ENCODE data around the gene KCNIP1. TPM values are rescaled to one million over a fixed set of nuclear protein-coding genes. Genes with fewer than 3 reads are reported as not detected.

KCNIP1 gene
- polyA plus RNA-seq, 1 donor (not counting 4 experiments of a cell fraction or from before 2014, with no cell fraction given): not detected

DNA sequence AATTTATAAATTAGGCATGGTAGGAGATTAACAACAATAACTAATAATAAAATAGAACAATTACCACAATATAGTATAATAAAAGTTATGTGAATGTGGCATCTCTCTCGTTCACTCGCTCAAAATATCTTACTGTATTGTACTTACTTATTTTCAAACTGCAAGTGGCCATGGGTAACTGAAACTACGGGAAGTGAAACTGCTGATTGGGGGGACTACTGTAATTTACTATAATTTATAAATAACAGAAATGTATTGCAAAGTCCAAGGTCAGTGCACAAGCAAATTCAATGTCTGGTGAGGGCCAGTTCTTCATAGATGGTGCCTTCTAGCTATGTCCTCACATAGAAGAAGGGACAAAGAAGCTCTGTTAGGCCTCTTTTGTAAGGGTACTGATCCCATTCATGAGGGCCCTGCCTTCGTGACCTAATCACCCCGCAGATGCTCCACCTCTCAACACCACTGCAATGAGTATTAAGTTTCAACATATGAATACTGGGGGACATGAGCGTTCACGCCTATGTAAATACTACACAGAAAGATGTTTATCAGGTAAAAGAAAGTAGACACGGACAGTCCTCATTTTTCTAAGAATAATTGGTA, 39.0 kb downstream of the KCNIP1 start:
- H3K27me3 ChIP-seq (ENCODE audit: control insufficient read depth, extremely low read depth, insufficient read depth, low read length): no peaks in the 10 kb centered on the region
- dilution Hi-C loops (cut with MboI; ENCODE audit: extremely low pct_ligation_motif_present, low sequenced_read_pairs): no loop called here

DNA sequence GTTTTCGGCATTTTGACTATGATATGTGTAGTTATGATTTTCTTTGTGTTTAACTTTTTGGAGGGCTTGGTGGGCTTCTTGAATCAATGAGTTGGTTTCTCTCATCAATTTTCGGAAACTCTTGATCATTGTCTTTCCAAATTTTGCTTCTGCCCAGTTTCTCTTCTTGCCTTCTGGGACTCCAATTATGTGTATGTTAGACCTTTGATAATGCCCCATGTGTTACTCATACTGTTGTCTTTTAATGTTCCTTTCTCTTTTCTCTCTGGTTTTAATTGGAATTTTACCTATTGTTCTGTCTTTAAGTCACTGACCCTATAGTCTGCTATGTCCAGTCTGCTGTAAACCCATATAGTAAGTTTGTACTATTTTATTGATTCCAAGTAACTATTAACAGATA, 41.5 kb downstream of the KCNIP1 start:
- Histone ChIP-seq H3K4me1 (ENCODE audit: control insufficient read depth, extremely low read depth, insufficient read depth, low read length) (no peaks in the 10 kb centered on the region), H3K36me3 (ENCODE audit: control insufficient read depth in 2 of 2, extremely low read depth in 1 of 2, insufficient read depth in 2 of 2, low read length in 2 of 2) (no peaks in the 10 kb centered on the region), H3K9me1 (ENCODE audit: control insufficient read depth, extremely low read depth, insufficient read depth, low read length) (no peaks in the 10 kb centered on the region), H3K4me3 (ENCODE audit: control insufficient read depth in 2 of 3, extremely low read depth in 1 of 3, insufficient read depth in 2 of 3, low read depth in 1 of 3, low read length in 3 of 3) (no peak overlapping the region), H3K27me3 (ENCODE audit: control insufficient read depth, extremely low read depth, insufficient read depth, low read length) (no peaks in the 10 kb centered on the region), H3K9ac (ENCODE audit: control insufficient read depth, extremely low read depth, insufficient read depth, low read length) (no peak overlapping the region), H2AFZ (ENCODE audit: control insufficient read depth, low read length) (no peak overlapping the region), H3K79me2 (ENCODE audit: control insufficient read depth, insufficient read depth, low read length) (no peaks in the 10 kb centered on the region), H4K20me1 (ENCODE audit: control insufficient read depth, extremely low read depth, insufficient read depth, low read length) (no peaks in the 10 kb centered on the region), H3K27ac (ENCODE audit: control insufficient read depth, insufficient read depth, low read length) (no peak overlapping the region), H3K9me3 (ENCODE audit: control insufficient read depth, low read depth, low read length) (no peaks in the 10 kb centered on the region), H3K4me2 (ENCODE audit: control insufficient read depth, extremely low read depth, insufficient read depth, low read depth, low read length) (no peak overlapping the region)
- dilution Hi-C loops (cut with MboI; ENCODE audit: extremely low pct_ligation_motif_present, low sequenced_read_pairs): no loop called here
- no peak for TF ChIP-seq EZH2 (IDR thresholded peaks at IDR 0.05; ENCODE audit: low read length)
- TF ChIP-seq, protein P1, sequence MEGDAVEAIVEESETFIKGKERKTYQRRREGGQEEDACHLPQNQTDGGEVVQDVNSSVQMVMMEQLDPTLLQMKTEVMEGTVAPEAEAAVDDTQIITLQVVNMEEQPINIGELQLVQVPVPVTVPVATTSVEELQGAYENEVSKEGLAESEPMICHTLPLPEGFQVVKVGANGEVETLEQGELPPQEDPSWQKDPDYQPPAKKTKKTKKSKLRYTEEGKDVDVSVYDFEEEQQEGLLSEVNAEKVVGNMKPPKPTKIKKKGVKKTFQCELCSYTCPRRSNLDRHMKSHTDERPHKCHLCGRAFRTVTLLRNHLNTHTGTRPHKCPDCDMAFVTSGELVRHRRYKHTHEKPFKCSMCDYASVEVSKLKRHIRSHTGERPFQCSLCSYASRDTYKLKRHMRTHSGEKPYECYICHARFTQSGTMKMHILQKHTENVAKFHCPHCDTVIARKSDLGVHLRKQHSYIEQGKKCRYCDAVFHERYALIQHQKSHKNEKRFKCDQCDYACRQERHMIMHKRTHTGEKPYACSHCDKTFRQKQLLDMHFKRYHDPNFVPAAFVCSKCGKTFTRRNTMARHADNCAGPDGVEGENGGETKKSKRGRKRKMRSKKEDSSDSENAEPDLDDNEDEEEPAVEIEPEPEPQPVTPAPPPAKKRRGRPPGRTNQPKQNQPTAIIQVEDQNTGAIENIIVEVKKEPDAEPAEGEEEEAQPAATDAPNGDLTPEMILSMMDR (optimal IDR thresholded peaks at IDR 0.05 in 1 of 3, IDR thresholded peaks at IDR 0.05 in 1 of 3, conservative IDR thresholded peaks at IDR 0.05 in 1 of 3; ENCODE audit: extremely low read depth in 1 of 3, insufficient read depth in 2 of 3, low read length in 3 of 3): no peak
- no peak for FAIRE-seq
- no peak for DNase-seq (ENCODE audit: low read depth, low spot score)

More for the DNA sequence above, 39.0 kb downstream of the KCNIP1 start:
- H4K20me1 ChIP-seq (ENCODE audit: control insufficient read depth, extremely low read depth, insufficient read depth, low read length): no peaks in the 10 kb centered on the region
- H3K4me2 ChIP-seq (ENCODE audit: control insufficient read depth, extremely low read depth, insufficient read depth, low read depth, low read length): no peak overlapping the region
- no peaks in the 10 kb centered on the region for H3K4me1 ChIP-seq (ENCODE audit: control insufficient read depth, extremely low read depth, insufficient read depth, low read length)
- no peak overlapping the region for H3K27ac ChIP-seq (ENCODE audit: control insufficient read depth, insufficient read depth, low read length)
- no peaks in the 10 kb centered on the region for H3K36me3 ChIP-seq (ENCODE audit: control insufficient read depth in 2 of 2, extremely low read depth in 1 of 2, insufficient read depth in 2 of 2, low read length in 2 of 2)
- H3K9me3 ChIP-seq (ENCODE audit: control insufficient read depth, low read depth, low read length): no peaks in the 10 kb centered on the region
- H3K4me3 ChIP-seq (ENCODE audit: control insufficient read depth in 2 of 3, extremely low read depth in 1 of 3, insufficient read depth in 2 of 3, low read depth in 1 of 3, low read length in 3 of 3): no peak overlapping the region
- H3K9me1 ChIP-seq (ENCODE audit: control insufficient read depth, extremely low read depth, insufficient read depth, low read length): no peaks in the 10 kb centered on the region
- no peaks in the 10 kb centered on the region for H3K79me2 ChIP-seq (ENCODE audit: control insufficient read depth, insufficient read depth, low read length)
- DNase-seq (ENCODE audit: low read depth, low spot score) (no peak), FAIRE-seq (no peak)
- H3K9ac ChIP-seq (ENCODE audit: control insufficient read depth, extremely low read depth, insufficient read depth, low read length): no peak overlapping the region
- TF ChIP-seq, protein P1 (optimal IDR thresholded peaks at IDR 0.05 in 1 of 3, IDR thresholded peaks at IDR 0.05 in 1 of 3, conservative IDR thresholded peaks at IDR 0.05 in 1 of 3; ENCODE audit: extremely low read depth in 1 of 3, insufficient read depth in 2 of 3, low read length in 3 of 3): no peak
- TF ChIP-seq EZH2 (IDR thresholded peaks at IDR 0.05; ENCODE audit: low read length): no peak
- no peak overlapping the region for H2AFZ ChIP-seq (ENCODE audit: control insufficient read depth, low read length)

All from keratinocyte (primary cell).